Bronchus fibroblast of lung (primary cell): Measurements from ENCODE around the gene MTTP. TPM values are rescaled to one million over a fixed set of nuclear protein-coding genes. Genes with fewer than 3 reads are reported as not detected.

ENCODE experiments used
- total RNA-seq: library from RNA; depleted of rRNA; stranded (reverse); fragments of >200 nt; gene quantifications from 2 replicates; pipeline ENCODE4 v1.2.3, GENCODE V29; 2015

MTTP gene
- under 0.01 TPM in 2 replicates for total RNA-seq

DNA sequence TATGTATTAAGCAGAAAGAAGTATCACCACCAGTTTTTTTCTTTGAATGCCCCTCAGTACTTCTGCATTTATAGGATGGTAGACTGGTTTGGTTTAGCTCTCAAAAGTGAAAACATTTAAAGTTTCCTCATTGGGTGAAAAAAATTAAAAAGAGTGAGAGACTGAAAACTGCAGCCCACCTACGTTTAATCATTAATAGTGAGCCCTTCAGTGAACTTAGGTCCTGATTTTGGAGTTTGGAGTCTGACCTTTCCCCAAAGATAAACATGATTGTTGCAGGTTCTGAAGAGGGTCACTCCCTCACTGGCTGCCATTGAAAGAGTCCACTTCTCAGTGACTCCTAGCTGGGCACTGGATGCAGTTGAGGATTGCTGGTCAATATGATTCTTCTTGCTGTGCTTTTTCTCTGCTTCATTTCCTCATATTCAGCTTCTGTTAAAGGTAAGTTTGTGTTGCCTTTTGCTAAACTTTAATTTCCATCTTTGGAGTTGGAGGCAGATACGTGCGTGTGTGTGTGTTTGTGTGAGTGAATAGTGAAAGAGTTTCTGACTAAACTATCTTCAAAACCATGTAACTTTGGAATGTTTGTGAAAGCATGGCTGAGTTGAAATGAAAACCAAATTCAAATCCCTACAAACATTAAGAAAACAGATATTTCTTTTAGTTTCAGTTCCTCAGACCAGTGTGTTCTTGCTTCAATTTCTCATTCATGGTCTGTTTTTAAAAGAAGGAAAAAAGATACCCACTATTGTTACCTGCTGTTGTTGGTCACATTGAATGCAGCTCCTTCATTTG, at the start of gene MTTP:
MTTP (plus strand) TSS at position 295 of the 795 bp plus-strand sequence; CDS start at position 381, 86 bp downstream.

GRCh38 chr4:99563310-99564186, 11.1 kb upstream of the MTTP start, which contains the start of gene TRMT10A:
Gene TRMT10A, minus strand, starts transcription at chr4:99564039. Its CDS starts 4,701 bp downstream, at chr4:99559338.

DNA sequence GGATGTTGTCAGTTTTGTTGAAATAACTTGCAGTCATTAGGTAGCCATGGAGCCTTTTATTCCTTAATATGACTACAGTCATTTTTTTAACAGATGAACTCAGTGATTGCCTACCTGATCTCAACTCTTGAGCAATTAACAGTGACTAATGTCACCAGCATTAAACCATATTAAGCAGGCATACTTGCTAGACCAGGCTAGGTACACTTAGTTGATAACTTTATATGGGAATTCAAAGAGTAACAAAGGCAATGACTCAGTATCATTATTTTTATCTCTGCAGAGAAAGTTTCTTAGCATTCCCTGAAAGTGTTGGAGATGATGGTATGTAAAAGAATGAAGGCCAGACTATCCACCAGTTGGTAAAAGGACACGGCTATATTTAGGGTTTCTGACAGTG, 83.2 kb downstream of the MTTP start, which contains the start of gene C4orf54:
C4orf54 (minus strand) TSS at position 31 of the 400 bp plus-strand sequence. CDS start 3,180 bp downstream, outside the sequence.

Other genes starting within 250 kb of the MTTP start
- 0.34 and 1.5 TPM in 2 replicates for gene ADH1C, start 222.1 kb upstream of the MTTP start, total RNA-seq
- gene ADH7, start 139.5 kb upstream of the MTTP start, total RNA-seq = not detected in 2 replicates
- not detected in 2 replicates for gene C4orf17, start 63.8 kb upstream of the MTTP start, total RNA-seq
- 5.2 and 7.6 TPM in 2 replicates for gene TRMT10A, start 10.8 kb upstream of the MTTP start, total RNA-seq
- not detected in 2 replicates for gene C4orf54, start 83.0 kb downstream of the MTTP start, total RNA-seq
- not detected in 2 replicates for gene DAPP1, start 242.0 kb downstream of the MTTP start, total RNA-seq